H1 (cell line): ENCODE data around the gene METRNL. TPM values are rescaled to one million over a fixed set of nuclear protein-coding genes. Genes with fewer than 3 reads are reported as not detected.

ENCODE experiments used
- CTCF ChIA-PET: fragments of 300-600 bp; sonication (Branson Sonifier 250); formaldehyde crosslinking; loops from one replicate; lab custom pipeline; 2021; ENCODE audit not compliant: partially characterized antibody; lab: Charles Lee
- POLR2A ChIA-PET: fragments of 300-600 bp; sonication (Branson Sonifier 250); formaldehyde crosslinking; loops from one replicate; lab custom pipeline; 2021; ENCODE audit warnings: inconsistent platforms; ENCODE audit not compliant: partially characterized antibody; lab: Charles Lee
- DNase-seq, 2 experiments: peaks; one replicate each; pipeline versions ENCODE4 v3.0.0 to v3.0.0-alpha.2; 2010 to 2022; ENCODE audit warnings: low spot score in 2 of 2, low read depth in 1 of 2, mixed read lengths in 1 of 2
- FAIRE-seq: peaks from 2 replicates; lab custom pipeline; 2011; peaks lifted over from hg19 to GRCh38; lab: Jason Lieb, UNC
- H2AFZ ChIP-seq: 2 replicates; pipeline ENCODE4 v1.8.1; 2012; ENCODE audit warnings: low read length, inconsistent platforms
- H2AK5ac ChIP-seq: 2 replicates; pipeline ENCODE4 v1.6.1; 2013; ENCODE audit warnings: low read depth, low read length
- H2BK120ac ChIP-seq: replicated peaks from 2 replicates; pipeline ENCODE3; 2013; ENCODE audit warnings: low read depth, low read length, inconsistent platforms
- H2BK12ac ChIP-seq: 2 replicates; pipeline ENCODE4 v1.6.1; 2013; ENCODE audit warnings: low read depth, low read length
- H2BK15ac ChIP-seq: 2 replicates; pipeline ENCODE4 v1.6.1; 2013; ENCODE audit warnings: low read length
- H2BK20ac ChIP-seq: 2 replicates; pipeline ENCODE4 v1.6.1; 2013; ENCODE audit warnings: low read length
- H2BK5ac ChIP-seq: 2 replicates; pipeline ENCODE4 v1.6.1; 2013; ENCODE audit warnings: low read depth, low read length
- H3K14ac ChIP-seq: 2 replicates; pipeline ENCODE4 v1.6.1; 2013; ENCODE audit warnings: inconsistent platforms; ENCODE audit not compliant: insufficient read length
- H3K18ac ChIP-seq: 2 replicates; pipeline ENCODE4 v1.6.1; 2013; ENCODE audit warnings: low read length; ENCODE audit errors: extremely low read depth
- H3K23ac ChIP-seq: 2 replicates; pipeline ENCODE4 v1.6.1; 2013; ENCODE audit warnings: inconsistent platforms; ENCODE audit not compliant: insufficient read length
- H3K23me2 ChIP-seq: 2 replicates; pipeline ENCODE4 v1.6.1; 2013; ENCODE audit warnings: low read depth, low read length
- H3K27ac ChIP-seq: 2 replicates; pipeline ENCODE4 v1.6.1; 2011; ENCODE audit warnings: low read depth, low read length, inconsistent platforms
- H3K27me3 ChIP-seq, 4 experiments: replicated peaks in 1 of 4; 1 replicate in 1 of 4; 2 replicates in 3 of 4; pipeline versions ENCODE4 v1.6.1 to v1.8.1; 2011 to 2013; ENCODE audit warnings: low read length in 3 of 4, mild to moderate bottlenecking in 3 of 4, inconsistent platforms in 2 of 4, mixed read lengths in 2 of 4, moderate library complexity in 1 of 4; ENCODE audit not compliant: control insufficient read depth in 3 of 4, insufficient read depth in 3 of 4; ENCODE audit errors: extremely low read depth in 1 of 4
- H3K36me3 ChIP-seq, 4 experiments: 2 replicates each; pipeline versions ENCODE4 v1.6.1 to v1.8.1; 2011 to 2013; ENCODE audit warnings: mild to moderate bottlenecking in 4 of 4, low read length in 3 of 4, moderate library complexity in 2 of 4, control low read depth in 1 of 4, inconsistent platforms in 1 of 4; ENCODE audit not compliant: insufficient read depth in 4 of 4, control insufficient read depth in 2 of 4
- H3K4ac ChIP-seq: replicated peaks from 2 replicates; pipeline ENCODE3; 2013; ENCODE audit warnings: low read length, low read depth, mixed read lengths, inconsistent platforms; ENCODE audit not compliant: insufficient read length
- H3K4me1 ChIP-seq, 4 experiments: replicated peaks in 1 of 4; 1 replicate in 1 of 4; 2 replicates in 3 of 4; pipeline versions ENCODE4 v1.6.1 to v1.8.1; 2011 to 2013; ENCODE audit warnings: low read length in 3 of 4, inconsistent platforms in 2 of 4, mixed read lengths in 1 of 4; ENCODE audit not compliant: insufficient read depth in 4 of 4, control insufficient read depth in 3 of 4
- H3K4me2 ChIP-seq, 2 experiments: 2 replicates each; pipeline versions ENCODE4 v1.6.1 to v1.8.1; 2011 to 2013; ENCODE audit warnings: low read depth in 2 of 2, low read length in 2 of 2, control low read depth in 1 of 2, inconsistent platforms in 1 of 2, mild to moderate bottlenecking in 1 of 2; ENCODE audit not compliant: insufficient read depth in 1 of 2
- H3K4me3 ChIP-seq, 4 experiments: fragments of 200-600, 300-600 bp in 1 of 4; sonication (generic), shearing (Covaris generic), sonication (Bioruptor Twin) in 1 of 4; 2 replicates each; pipeline versions ENCODE4 v1.5.1 to v1.8.1; 2011 to 2016; ENCODE audit warnings: low read length in 4 of 4, low read depth in 3 of 4, control low read depth in 2 of 4, inconsistent platforms in 2 of 4, mild to moderate bottlenecking in 2 of 4, mixed read lengths in 1 of 4, moderate library complexity in 1 of 4; ENCODE audit not compliant: insufficient read depth in 2 of 4; ENCODE audit errors: extremely low read depth in 1 of 4
- H3K56ac ChIP-seq: replicated peaks from 2 replicates; pipeline ENCODE3; 2013; ENCODE audit warnings: low read depth, mild to moderate bottlenecking, mixed read lengths, low read length, inconsistent platforms; ENCODE audit not compliant: insufficient read length
- H3K79me1 ChIP-seq: 2 replicates; pipeline ENCODE4 v1.6.1; 2013; ENCODE audit warnings: low read depth, low read length, control low read depth
- H3K79me2 ChIP-seq, 2 experiments: 2 replicates each; pipeline versions ENCODE4 v1.6.1 to v1.8.1; 2012 to 2013; ENCODE audit warnings: low read length in 2 of 2, mild to moderate bottlenecking in 2 of 2, inconsistent platforms in 1 of 2; ENCODE audit not compliant: insufficient read depth in 2 of 2, control insufficient read depth in 1 of 2
- H3K9ac ChIP-seq, 4 experiments: replicated peaks in 1 of 4; 1 replicate in 1 of 4; 2 replicates in 3 of 4; pipeline versions ENCODE4 v1.6.1 to v1.8.1; 2011 to 2013; ENCODE audit warnings: low read depth in 3 of 4, low read length in 3 of 4, control low read depth in 2 of 4, mild to moderate bottlenecking in 2 of 4, moderate library complexity in 2 of 4, inconsistent platforms in 1 of 4; ENCODE audit errors: extremely low read depth in 1 of 4
- H3K9me3 ChIP-seq, 2 experiments: 2 replicates each; pipeline versions ENCODE4 v1.6.1 to v1.8.1; 2012 to 2013; ENCODE audit warnings: mild to moderate bottlenecking in 2 of 2, moderate library complexity in 2 of 2, control low read depth in 1 of 2, inconsistent platforms in 1 of 2, low read depth in 1 of 2, low read length in 1 of 2, mixed read lengths in 1 of 2; ENCODE audit not compliant: insufficient read depth in 2 of 2
- H4K20me1 ChIP-seq, 2 experiments: replicated peaks in 1 of 2; 2 replicates each; pipeline versions ENCODE3 to v1.8.1; 2011 to 2013; ENCODE audit warnings: inconsistent platforms in 2 of 2, low read length in 2 of 2, mild to moderate bottlenecking in 1 of 2; ENCODE audit not compliant: insufficient read depth in 2 of 2, control insufficient read depth in 1 of 2
- H4K5ac ChIP-seq: 2 replicates; pipeline ENCODE4 v1.6.1; 2013; ENCODE audit warnings: low read length, low read depth, mixed read lengths, inconsistent platforms; ENCODE audit not compliant: insufficient read length
- H4K8ac ChIP-seq: 2 replicates; pipeline ENCODE4 v1.8.0; 2013; ENCODE audit warnings: mild to moderate bottlenecking, moderate library complexity, low read length, inconsistent platforms; ENCODE audit not compliant: insufficient read depth; ENCODE audit errors: extremely low read depth
- H4K91ac ChIP-seq: replicated peaks from 2 replicates; pipeline ENCODE3; 2013; ENCODE audit warnings: low read length, mixed read lengths, inconsistent platforms; ENCODE audit not compliant: insufficient read length
- ASH2L ChIP-seq: fragments of 200-600, 300-600 bp; sonication (generic); IDR thresholded peaks from one replicate; pipeline ENCODE4 v1.7.1; 2017; ENCODE audit warnings: low read length
- KDM4A ChIP-seq: IDR thresholded peaks from one replicate; pipeline ENCODE4 v1.7.1; 2012; ENCODE audit warnings: low read depth, mild to moderate bottlenecking, moderate library complexity, low read length, inconsistent platforms; ENCODE audit not compliant: severe bottlenecking
- KDM5A ChIP-seq: fragments of 200-600 bp; IDR thresholded peaks from 2 replicates; pipeline ENCODE4 v1.7.1; 2012; ENCODE audit warnings: mild to moderate bottlenecking, low read length, inconsistent platforms, mixed read lengths
- RNF2 ChIP-seq: fragments of 200-900, 300-1000 bp; sonication (generic); IDR thresholded peaks from 2 replicates; pipeline ENCODE4 v1.7.1; 2016; ENCODE audit warnings: borderline replicate concordance, low read depth, mild to moderate bottlenecking, antibody characterized with exemption, low read length; ENCODE audit not compliant: poor library complexity, severe bottlenecking; ENCODE audit errors: missing control alignments
- SIN3A ChIP-seq, 2 experiments: IDR thresholded peaks in 1 of 2; conservative IDR thresholded peaks in 1 of 2; 2 replicates each; pipeline ENCODE4 v1.6.1; 2011 to 2012; ENCODE audit warnings: low read length in 2 of 2, improper control_type of control experiment in 1 of 2, low read depth in 1 of 2, mild to moderate bottlenecking in 1 of 2
- SIX5 ChIP-seq: IDR thresholded peaks from 2 replicates; pipeline ENCODE4 v1.6.1; 2011; ENCODE audit warnings: mild to moderate bottlenecking, low read depth, low read length
- SUZ12 ChIP-seq: fragments of 200-600 bp; sonication (generic); IDR thresholded peaks from 2 replicates; pipeline ENCODE4 v1.6.1; 2012; ENCODE audit warnings: mild to moderate bottlenecking, inconsistent platforms, low read length, moderate library complexity, mixed read lengths
- WGBS, 2 experiments: shearing (Covaris generic) in 1 of 2; methylation state at CpG; one replicate each; pipeline versions ENCODE4 v1.1.6 to v1.1.7; 2013 to 2015; ENCODE audit warnings: low lambda C conversion rate in 2 of 2, mixed read lengths in 2 of 2, inconsistent platforms in 1 of 2, low coverage in 1 of 2, missing lambda C conversion rate in 1 of 2; ENCODE audit not compliant: insufficient replicate concordance in 2 of 2, insufficient coverage in 1 of 2, insufficient read length in 1 of 2; ENCODE audit errors: extremely low coverage in 1 of 2, missing lambda C conversion rate in 1 of 2; 5-methylcytosine and 5-hydroxymethylcytosine counted together
- polyA plus RNA-seq, 7 experiments: library from polyadenylated mRNA; depleted of rRNA in 3 of 7; stranded (reverse) in 5 of 7; unstranded in 2 of 7; fragments of >200 nt in 5 of 7; fragments of 200-250 nt in 2 of 7; gene quantifications; 1 replicate in 5 of 7; 2 replicates in 1 of 7; 4 replicates in 1 of 7; pipeline versions ENCODE4 v1.2.1 to v1.2.3, GENCODE V29; 2011 to 2013; ENCODE audit warnings: missing spikeins in 2 of 7, mixed read lengths in 2 of 7
- total RNA-seq: library from RNA; stranded (reverse); fragmentation: NEBNext Ultra II Directional; extraction: Animal tissue kit (Norgen Biotek cat#: 25700); gene quantifications from 2 replicates; pipeline ENCODE4 v1.2.1, GENCODE V29; 2021
- TF ChIP-seq, protein P1 (sequence below), 3 experiments: IDR thresholded peaks; 1 replicate in 2 of 3; 2 replicates in 1 of 3; pipeline versions ENCODE4 v1.5.1 to v1.6.1; 2011; ENCODE audit warnings: low read length in 3 of 3, mild to moderate bottlenecking in 3 of 3, inconsistent platforms in 2 of 3, low read depth in 1 of 3, moderate library complexity in 1 of 3; ENCODE audit not compliant: insufficient read depth in 1 of 3; ENCODE audit errors: control extremely low read depth in 1 of 3

The METRNL gene
- total and polyA plus RNA-seq, 2 of the 8 experiments (the other 6 are each of a cell fraction or from before 2014, with no cell fraction given): 13.9 to 14.2 TPM

DNA sequence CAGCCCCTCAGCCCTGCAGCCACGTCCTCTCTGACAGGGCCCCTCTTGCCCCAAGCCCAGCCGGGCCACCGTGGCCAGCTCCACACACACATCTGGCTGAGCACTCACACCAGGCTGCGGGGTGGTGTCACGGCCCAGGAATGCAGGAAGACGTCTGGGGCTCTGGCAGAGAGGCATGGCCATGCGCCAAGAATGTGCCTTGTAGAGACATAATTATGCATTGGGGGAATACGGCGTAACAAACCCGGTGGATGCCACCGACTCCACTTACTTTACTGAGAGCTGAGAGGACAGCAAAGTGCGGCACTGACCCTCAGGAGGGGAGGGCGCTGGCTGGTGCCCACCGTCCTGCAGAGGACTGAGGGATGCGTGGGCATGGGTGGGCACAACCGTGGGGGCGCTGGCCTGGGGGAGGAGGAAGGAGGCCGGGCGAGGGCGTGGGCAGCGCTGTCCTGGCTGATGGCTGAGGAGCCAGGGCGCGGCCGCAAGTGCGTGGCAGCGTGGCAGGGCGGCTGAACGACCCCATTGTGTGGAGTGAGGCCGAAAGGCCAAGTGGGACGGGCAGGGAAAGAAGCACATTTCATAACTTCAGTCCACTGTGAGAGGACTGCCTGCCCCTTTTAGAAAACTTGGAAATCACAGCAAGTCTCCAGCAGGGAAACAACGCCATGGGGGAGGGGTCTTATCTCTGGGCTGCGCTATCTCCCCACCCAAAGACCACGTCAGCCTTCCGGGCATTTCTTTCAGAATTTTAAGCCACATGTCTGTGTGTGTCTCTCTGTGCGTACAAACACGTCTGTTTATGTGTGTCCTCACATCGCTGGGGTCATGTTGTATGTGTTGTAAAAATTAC, 30.6 kb downstream of the METRNL start:
- H3K4me1 ChIP-seq: peaks cover 0 to 7% (median 0%) of the 10 kb centered on the region in 4 experiments; a peak in 1 of 7 replicates
- no peaks in the 10 kb centered on the region for H3K79me2 ChIP-seq
- no peaks in the 10 kb centered on the region for H3K36me3 ChIP-seq
- no peak overlapping the region for H3K9ac ChIP-seq
- H3K27me3 ChIP-seq: 0 out of 7 replicates have a peak, but pooled peaks cover 0 to 2% (median 0%) of the 10 kb centered on the region in 4 experiments
- H3K23me2 ChIP-seq: no peaks in the 10 kb centered on the region
- H2AK5ac ChIP-seq: no peak overlapping the region
- FAIRE-seq (no peak), DNase-seq (no peak)
- WGBS, 2 experiments: 90% methylated on average over 28 of the region's 37 CpGs; no CpG with 5 or more reads in 1 of the 2 experiments
- H3K27ac ChIP-seq: no peak overlapping the region
- H3K14ac ChIP-seq: no peak overlapping the region
- no peak overlapping the region for H2BK120ac ChIP-seq
- no peaks in the 10 kb centered on the region; the same call in 1 of the 2 replicates for H3K79me1 ChIP-seq
- H2BK15ac ChIP-seq: no peak overlapping the region
- H3K4me2 ChIP-seq: no peak overlapping the region
- no peak overlapping the region for H2BK12ac ChIP-seq
- H2AFZ ChIP-seq: no peak overlapping the region
- no peak overlapping the region for H3K4ac ChIP-seq
- no peak overlapping the region for H3K4me3 ChIP-seq
- no peak overlapping the region for H4K8ac ChIP-seq
- H2BK5ac ChIP-seq: no peak overlapping the region
- no peak overlapping the region for H4K91ac ChIP-seq
- no peak overlapping the region for H2BK20ac ChIP-seq
- H4K20me1 ChIP-seq: no peaks in the 10 kb centered on the region
- ChIA-PET POLR2A (no interaction called here), CTCF (interaction anchor here (1.1 to 1.4 kb wide), 2 partner anchors 8 to 32 kb away, joined by 3 read pairs; no protein-coding TSS in a partner anchor)
- H3K23ac ChIP-seq: no peak overlapping the region
- peaks cover 12 to 47% of the 10 kb centered on the region in 2 experiments; a peak in 3 of 4 replicates for H3K9me3 ChIP-seq
- no peak overlapping the region for H3K18ac ChIP-seq
- no peak overlapping the region for H3K56ac ChIP-seq
- no peak overlapping the region for H4K5ac ChIP-seq
- TF ChIP-seq KDM4A (no peak), SIN3A (conservative IDR thresholded peaks at IDR 0.05 in 1 of 2, IDR thresholded peaks at IDR 0.05 in 1 of 2; ENCODE audit: low read depth in 1 of 2, low read length in 2 of 2) (no peak), KDM5A (no peak), SUZ12 (no peak), SIX5 (no peak), ASH2L (no peak), RNF2 (no peak)
- TF ChIP-seq, protein P1, sequence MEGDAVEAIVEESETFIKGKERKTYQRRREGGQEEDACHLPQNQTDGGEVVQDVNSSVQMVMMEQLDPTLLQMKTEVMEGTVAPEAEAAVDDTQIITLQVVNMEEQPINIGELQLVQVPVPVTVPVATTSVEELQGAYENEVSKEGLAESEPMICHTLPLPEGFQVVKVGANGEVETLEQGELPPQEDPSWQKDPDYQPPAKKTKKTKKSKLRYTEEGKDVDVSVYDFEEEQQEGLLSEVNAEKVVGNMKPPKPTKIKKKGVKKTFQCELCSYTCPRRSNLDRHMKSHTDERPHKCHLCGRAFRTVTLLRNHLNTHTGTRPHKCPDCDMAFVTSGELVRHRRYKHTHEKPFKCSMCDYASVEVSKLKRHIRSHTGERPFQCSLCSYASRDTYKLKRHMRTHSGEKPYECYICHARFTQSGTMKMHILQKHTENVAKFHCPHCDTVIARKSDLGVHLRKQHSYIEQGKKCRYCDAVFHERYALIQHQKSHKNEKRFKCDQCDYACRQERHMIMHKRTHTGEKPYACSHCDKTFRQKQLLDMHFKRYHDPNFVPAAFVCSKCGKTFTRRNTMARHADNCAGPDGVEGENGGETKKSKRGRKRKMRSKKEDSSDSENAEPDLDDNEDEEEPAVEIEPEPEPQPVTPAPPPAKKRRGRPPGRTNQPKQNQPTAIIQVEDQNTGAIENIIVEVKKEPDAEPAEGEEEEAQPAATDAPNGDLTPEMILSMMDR (IDR thresholded peaks at IDR 0.05; ENCODE audit: control extremely low read depth in 1 of 3, insufficient read depth in 1 of 3, low read depth in 1 of 3, low read length in 3 of 3): no peak
